Measurements from ENCODE around the gene TMEM59L.

TMEM59L gene

GRCh38 chr19:18637673-18638630 is 25.3 kb downstream of the TMEM59L start:
- no peak for DNase-seq (ENCODE audit: low read depth)

DNA sequence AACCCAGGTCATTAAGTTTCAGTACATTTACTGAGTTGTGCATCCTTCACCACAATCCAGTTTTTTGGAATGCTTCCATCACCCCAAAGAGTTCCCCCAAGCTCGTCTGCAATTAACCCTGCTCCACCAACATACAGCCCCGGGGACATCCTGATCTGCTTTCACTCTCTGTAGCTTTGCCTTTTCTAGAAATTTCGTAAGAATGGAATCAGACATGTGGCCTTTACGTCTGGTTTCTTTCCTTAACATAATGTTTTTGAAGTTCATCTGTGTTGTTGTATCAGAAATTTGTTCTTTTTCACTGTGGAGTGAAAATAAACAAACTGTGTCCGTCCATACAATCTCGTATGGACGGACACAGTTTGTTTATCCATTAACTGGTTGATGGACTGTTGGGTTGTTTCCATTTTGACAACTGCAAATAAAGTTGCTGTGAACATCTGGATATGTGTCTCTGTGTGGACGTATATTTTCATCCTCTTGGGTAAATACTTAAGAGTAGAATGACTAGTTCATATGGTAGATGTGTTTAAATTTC is 27.1 kb downstream of the TMEM59L start:
- no peak for DNase-seq (ENCODE audit: low read depth)

DNA sequence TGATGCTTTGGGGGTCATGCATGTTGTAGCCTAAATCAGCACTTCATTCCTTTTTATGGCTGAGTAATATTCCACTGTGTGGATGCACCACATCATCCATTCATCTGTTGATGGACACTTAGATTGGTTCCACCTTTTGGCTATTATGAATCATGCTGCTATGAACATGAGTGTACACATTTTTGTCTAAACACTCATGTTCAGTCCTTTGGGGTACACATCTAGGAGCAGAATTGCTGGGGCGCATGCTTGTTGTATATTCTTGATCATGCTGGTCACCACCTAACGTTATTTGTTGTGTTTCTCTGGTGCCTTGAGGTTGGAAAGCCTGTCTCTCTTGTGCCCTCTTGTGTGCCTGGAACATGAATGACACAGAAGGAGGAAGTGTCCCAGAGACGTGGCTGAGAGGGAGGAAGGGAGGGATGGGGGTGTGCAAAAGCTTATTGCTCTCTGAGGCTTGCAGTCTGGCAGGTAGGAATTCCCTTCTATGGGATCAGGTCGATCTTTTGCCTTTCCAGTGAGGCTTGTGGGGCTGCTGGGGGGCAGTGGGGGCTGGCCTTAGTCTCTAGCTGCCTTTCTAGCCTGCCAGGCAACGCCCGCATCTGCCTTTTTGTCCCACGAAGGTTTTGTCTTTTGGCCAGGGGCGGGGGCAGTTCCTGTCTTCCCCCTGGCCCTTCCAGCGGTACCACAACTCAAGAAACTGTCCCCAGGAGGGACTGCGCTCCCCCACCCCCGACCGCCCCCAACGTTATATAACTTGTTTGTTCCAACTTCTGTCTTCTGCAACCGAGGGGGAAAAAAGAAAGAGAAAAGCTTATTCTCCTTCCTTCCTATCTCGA is 31.7 kb downstream of the TMEM59L start:
- no peak for DNase-seq (ENCODE audit: low read depth)

GRCh38 chr19:18645035-18645511 is 32.4 kb downstream of the TMEM59L start:
- no peak for DNase-seq (ENCODE audit: low read depth)

DNA sequence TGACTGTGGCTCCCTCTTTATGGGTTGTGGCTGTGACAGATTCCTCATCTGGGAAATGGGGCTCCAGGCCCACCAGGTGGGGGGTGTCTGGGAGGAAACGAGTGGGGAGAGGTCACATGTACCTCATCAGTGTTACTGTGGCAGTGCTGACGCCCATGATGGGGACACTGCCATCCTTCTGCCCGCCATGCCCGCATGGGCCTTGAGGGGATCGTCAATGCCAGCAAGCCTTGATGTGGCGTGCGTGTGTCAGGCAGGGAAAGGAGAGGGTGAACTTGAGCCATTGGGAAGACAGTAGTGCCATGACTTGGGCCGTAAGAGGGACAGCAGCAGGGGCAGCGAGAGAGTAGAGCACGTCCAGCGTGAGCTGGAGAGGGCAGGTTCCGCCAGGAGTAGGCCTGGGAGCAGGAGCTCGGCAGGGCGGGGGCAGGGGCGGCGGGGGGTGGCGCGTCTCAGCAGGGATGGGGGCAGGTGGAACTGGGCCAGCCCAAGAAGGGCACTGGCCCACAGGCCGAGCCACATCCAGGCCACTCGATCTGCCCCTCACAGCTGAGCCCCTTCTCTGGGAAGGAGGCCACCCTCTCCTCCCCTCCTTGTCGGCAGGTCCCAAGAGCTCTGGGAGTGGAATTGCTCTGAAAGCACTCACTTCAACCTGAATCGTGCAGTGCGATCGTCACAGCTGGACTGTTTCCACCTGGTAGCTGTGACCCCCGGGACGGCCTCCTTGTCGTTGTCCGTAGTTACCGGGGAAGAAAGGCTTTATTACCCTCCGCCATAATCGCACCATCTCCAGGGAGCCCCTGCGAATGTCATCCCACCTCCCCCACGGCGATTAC is 34.1 kb downstream of the TMEM59L start:
- DNase-seq (ENCODE audit: low read depth): no peak

GRCh38 chr19:18647371-18647767 is 34.7 kb downstream of the TMEM59L start:
- DNase-seq (ENCODE audit: low read depth): no peak

GRCh38 chr19:18647807-18648206 is 35.1 kb downstream of the TMEM59L start:
- no peak for DNase-seq (ENCODE audit: low read depth)

DNA sequence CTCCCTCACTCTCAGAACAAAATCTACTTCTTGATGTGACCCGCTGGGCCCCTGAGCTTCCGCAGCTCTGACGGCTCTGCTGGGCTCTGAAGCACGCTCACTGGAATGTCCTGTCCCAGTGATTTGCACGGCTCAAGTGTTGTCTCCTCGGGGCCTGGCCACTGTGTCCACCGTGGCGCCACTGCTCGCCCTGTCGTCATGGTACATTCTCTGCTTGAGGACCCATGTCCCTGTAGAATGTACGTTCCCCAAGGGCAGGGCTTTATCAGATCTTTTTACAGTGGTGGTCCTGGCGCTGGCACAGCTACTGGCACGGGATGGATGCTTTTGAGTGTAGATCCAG is 36.3 kb downstream of the TMEM59L start:
- DNase-seq (ENCODE audit: low read depth): no peak

- no peak for DNase-seq (ENCODE audit: low read depth)
These were observed 36.8 kb downstream of the TMEM59L start for GRCh38 chr19:18649371-18650020.

DNA sequence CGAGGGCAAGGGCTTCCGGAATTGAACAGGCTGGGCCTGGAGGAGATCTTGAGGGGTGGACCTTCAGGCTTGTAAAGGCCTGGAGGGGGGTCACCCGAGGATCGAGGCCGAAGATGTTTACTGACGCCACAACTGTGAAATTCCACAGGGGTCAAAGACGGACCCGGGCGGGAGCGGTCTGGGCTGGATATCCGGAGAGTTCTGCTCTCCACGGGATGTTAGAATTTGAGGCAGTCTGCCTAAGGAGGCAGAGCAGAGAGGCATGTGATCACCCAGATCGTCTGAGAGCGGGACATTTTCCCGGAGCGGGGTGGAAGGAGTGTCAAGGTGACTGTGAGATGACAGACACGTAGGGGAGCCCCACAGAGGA is 37.3 kb downstream of the TMEM59L start:
- DNase-seq (ENCODE audit: low read depth): no peak

DNA sequence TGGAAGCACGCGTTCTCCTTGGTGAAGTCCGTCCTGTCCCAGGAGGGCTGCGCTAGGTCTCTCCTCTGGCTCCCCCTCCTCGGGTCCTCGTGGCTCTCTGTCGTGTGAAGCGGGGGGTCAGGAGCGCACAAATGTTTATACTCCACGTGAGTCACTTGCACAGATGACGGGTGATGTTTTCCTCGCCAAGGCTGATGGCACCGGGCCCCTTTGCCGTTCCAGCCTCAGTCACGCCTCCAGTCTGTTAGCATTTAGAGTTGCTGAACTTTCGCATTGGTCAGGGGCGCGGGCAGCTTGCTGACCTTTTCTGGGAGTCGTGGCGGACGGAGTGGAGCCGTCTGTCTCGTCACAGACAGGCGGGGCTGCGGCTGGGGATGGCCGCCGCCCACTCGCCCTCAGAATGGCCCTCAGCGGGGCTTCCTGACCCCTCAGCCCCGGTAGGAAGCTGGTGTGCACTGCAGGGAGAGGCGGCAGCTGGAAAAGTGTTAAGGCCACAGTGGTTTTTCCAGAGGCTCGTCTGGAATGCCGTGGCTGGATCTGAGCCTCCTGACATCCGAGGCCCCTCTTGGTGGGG is 37.9 kb downstream of the TMEM59L start:
- no peak for DNase-seq (ENCODE audit: low read depth)

- no peak for DNase-seq (ENCODE audit: low read depth)
These were observed 38.6 kb downstream of the TMEM59L start for GRCh38 chr19:18651300-18651699.

DNA sequence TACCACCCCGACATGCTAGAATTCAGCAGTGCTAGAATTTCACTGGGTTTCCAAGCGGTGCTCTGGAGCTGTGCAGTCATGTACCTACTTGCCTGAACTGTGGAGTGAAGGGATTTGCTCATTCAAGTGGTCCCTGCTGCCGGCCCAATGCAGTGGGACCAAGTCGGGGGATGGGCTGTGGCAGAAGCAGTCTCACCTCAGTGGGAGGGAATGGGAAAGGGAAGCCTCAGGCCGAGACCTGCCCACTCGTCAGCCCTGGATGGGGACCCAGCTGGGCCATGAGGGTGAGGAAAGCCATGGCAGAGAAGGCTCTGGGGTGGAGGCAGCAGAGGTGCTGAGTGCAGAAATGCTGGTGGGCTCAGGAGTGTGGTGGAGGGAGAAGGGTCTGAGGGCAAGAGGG is 39.1 kb downstream of the TMEM59L start:
- no peak for DNase-seq (ENCODE audit: low read depth)

- no peak for DNase-seq (ENCODE audit: low read depth)
These were observed 41.2 kb downstream of the TMEM59L start for GRCh38 chr19:18653853-18654252.

GRCh38 chr19:18654469-18654868 is 41.8 kb downstream of the TMEM59L start:
- no peak for DNase-seq (ENCODE audit: low read depth)

GRCh38 chr19:18655173-18655844 is 42.6 kb downstream of the TMEM59L start:
- no peak for DNase-seq (ENCODE audit: low read depth)

GRCh38 chr19:18656337-18657086 is 43.8 kb downstream of the TMEM59L start:
- DNase-seq (ENCODE audit: low read depth): no peak

- DNase-seq (ENCODE audit: low read depth): no peak
These were observed 45.1 kb downstream of the TMEM59L start for GRCh38 chr19:18657590-18658365.

DNA sequence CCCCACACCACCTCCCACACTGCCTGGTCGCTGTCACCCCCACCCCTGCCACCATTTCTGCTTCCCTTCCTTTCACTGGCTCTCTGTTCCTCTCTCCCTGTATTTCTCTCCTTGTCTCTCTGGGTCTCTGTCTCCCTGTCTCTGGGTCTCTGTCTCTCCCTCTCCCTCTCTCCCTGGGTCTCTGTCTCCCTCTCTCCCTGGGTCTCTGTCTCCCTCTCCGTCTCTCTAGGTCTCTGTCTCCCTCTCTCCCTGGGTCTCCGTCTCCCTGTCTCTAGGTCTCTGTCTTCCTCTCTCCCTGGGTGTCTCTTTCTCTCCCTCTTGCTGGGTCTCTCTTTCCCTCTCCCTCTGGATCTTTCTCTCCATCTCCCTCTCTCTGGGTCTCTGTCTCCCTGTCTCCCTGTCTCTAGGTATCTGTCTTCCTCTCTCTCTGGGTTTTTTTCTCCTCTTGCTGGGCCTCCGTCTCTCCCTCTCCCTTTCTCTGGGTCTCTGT is 45.7 kb downstream of the TMEM59L start:
- no peak for DNase-seq (ENCODE audit: low read depth)
